Fibroblast of pulmonary artery (primary cell): Measurements from ENCODE around the gene ACTL8.

ENCODE experiments used
- DNase-seq: peaks from one replicate; pipeline ENCODE4 v3.0.0-alpha.2; 2010; ENCODE audit warnings: low read depth
- H3K4me3 ChIP-seq: replicated peaks from 2 replicates; pipeline ENCODE4 v1.5.1; 2011; ENCODE audit warnings: low read depth, mild to moderate bottlenecking, control low read depth, low read length, moderate library complexity
- CTCF ChIP-seq: IDR thresholded peaks from 2 replicates; pipeline ENCODE4 v1.5.1; 2011; ENCODE audit warnings: mild to moderate bottlenecking, control low read depth, low read length, inconsistent platforms; ENCODE audit errors: missing control alignments

ACTL8 gene

DNA sequence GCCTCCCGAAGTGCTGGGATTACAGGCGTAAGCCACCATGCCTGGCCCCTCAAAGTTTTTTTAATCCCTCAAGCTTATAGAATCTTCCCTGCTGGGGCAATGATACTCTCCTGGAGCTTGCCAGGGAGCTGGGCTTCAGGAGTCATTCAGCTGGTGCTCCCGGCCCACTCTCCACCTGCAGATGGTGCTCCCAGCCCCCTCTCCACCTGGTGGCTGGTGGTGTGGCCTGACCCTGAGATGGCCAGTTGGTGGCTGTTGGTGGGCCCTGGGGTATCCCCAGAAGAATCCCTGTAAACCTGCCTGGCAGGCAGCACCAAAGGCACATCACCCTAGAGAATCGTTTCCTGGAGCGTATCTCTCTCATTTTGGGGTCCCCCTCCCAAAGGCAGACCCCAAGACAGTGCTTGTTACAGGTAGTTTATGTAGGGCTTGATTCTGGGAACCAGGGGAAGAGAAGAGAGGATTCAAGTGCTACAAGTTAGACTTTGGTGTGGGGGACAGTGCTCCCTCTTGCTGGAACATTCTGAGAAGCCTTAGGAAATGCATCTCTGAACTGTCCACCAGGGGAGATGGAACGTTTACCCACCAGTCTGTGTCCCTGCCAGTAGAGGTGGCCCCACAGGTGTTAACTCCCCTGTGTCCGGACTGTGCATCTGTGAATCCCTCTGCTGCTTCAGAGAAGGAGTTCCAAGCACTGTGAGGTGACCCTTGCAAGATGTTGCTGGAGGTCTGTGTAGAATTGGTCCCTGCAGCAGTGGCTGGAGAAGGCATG is 29.1 kb upstream of the ACTL8 start:
- TF ChIP-seq CTCF, result no peak
- H3K4me3 ChIP-seq, result no peak overlapping the region
- DNase-seq, result no peak

- DNase-seq, result no peak
- no peak for TF ChIP-seq CTCF
- no peak overlapping the region for H3K4me3 ChIP-seq
These were observed 26.9 kb upstream of the ACTL8 start for GRCh38 chr1:17728123-17728712.

GRCh38 chr1:17729248-17729647 is 25.9 kb upstream of the ACTL8 start:
- no peak for TF ChIP-seq CTCF

GRCh38 chr1:17729909-17730308 is 25.2 kb upstream of the ACTL8 start:
- no peak for TF ChIP-seq CTCF
- DNase-seq, result no peak
- H3K4me3 ChIP-seq, result no peak overlapping the region

More at GRCh38 chr1:17729248-17729647, 25.9 kb upstream of the ACTL8 start:
- no peak overlapping the region for H3K4me3 ChIP-seq
- DNase-seq, result no peak

GRCh38 chr1:17731460-17731859 is 23.7 kb upstream of the ACTL8 start:
- TF ChIP-seq CTCF, result no peak
- DNase-seq, result no peak
- no peak overlapping the region for H3K4me3 ChIP-seq

GRCh38 chr1:17732475-17732874 is 22.7 kb upstream of the ACTL8 start:
- no peak overlapping the region for H3K4me3 ChIP-seq
- TF ChIP-seq CTCF, result no peak
- peak; percentile 18 for DNase-seq
